ENCODE results near the gene KNCN.

The KNCN gene

GRCh38 chr1:46532498-46533178 is 18.8 kb downstream of the KNCN start:
- H3K4me3 ChIP-seq (ENCODE audit: low read depth, low read length), result no peak overlapping the region

GRCh38 chr1:46532095-46532494 is 19.4 kb downstream of the KNCN start:
- DNase-seq (ENCODE audit: low read depth, low spot score), result no peak
- no peak overlapping the region for H3K4me3 ChIP-seq (ENCODE audit: low read depth, low read length)
- in situ Hi-C loops (cut with HindIII; ENCODE audit: low sequenced_read_pairs), result no loop called here
- no peak for TF ChIP-seq CTCF (IDR thresholded peaks at IDR 0.05; ENCODE audit: low read depth, low read length)

More at GRCh38 chr1:46532498-46533178, 18.8 kb downstream of the KNCN start:
- DNase-seq (ENCODE audit: low read depth, low spot score), result peak; percentile 32
- in situ Hi-C loops (cut with HindIII; ENCODE audit: low sequenced_read_pairs), result no loop called here
- peak; percentile 71 for TF ChIP-seq CTCF (IDR thresholded peaks at IDR 0.05; ENCODE audit: low read depth, low read length)

- no peak for TF ChIP-seq CTCF (IDR thresholded peaks at IDR 0.05; ENCODE audit: low read depth, low read length)
- H3K4me3 ChIP-seq (ENCODE audit: low read depth, low read length), result no peak overlapping the region
- no peak for DNase-seq (ENCODE audit: low read depth, low spot score)
- in situ Hi-C loops (cut with HindIII; ENCODE audit: low sequenced_read_pairs), result no loop called here
Observed at GRCh38 chr1:46530791-46531409, 20.5 kb downstream of the KNCN start.

- TF ChIP-seq CTCF (IDR thresholded peaks at IDR 0.05; ENCODE audit: low read depth, low read length), result no peak
Observed at GRCh38 chr1:46530311-46530710, 21.1 kb downstream of the KNCN start.

GRCh38 chr1:46529031-46529630 is 22.3 kb downstream of the KNCN start:
- in situ Hi-C loops (cut with HindIII; ENCODE audit: low sequenced_read_pairs), result no loop called here
- DNase-seq (ENCODE audit: low read depth, low spot score), result no peak
- no peak overlapping the region for H3K4me3 ChIP-seq (ENCODE audit: low read depth, low read length)
- no peak for TF ChIP-seq CTCF (IDR thresholded peaks at IDR 0.05; ENCODE audit: low read depth, low read length)

More at GRCh38 chr1:46530311-46530710, 21.1 kb downstream of the KNCN start:
- DNase-seq (ENCODE audit: low read depth, low spot score), result no peak
- no peak overlapping the region for H3K4me3 ChIP-seq (ENCODE audit: low read depth, low read length)
- in situ Hi-C loops (cut with HindIII; ENCODE audit: low sequenced_read_pairs), result no loop called here

GRCh38 chr1:46528297-46528955 is 23.0 kb downstream of the KNCN start:
- TF ChIP-seq CTCF (IDR thresholded peaks at IDR 0.05; ENCODE audit: low read depth, low read length), result peak; percentile 26
- in situ Hi-C loops (cut with HindIII; ENCODE audit: low sequenced_read_pairs), result no loop called here
- H3K4me3 ChIP-seq (ENCODE audit: low read depth, low read length), result no peak overlapping the region
- no peak for DNase-seq (ENCODE audit: low read depth, low spot score)

Data from astrocyte of the spinal cord (primary cell).